Measurements from ENCODE around the gene MASP1.

MASP1 gene

GRCh38 chr3:187281191-187281714 is 10.3 kb downstream of the MASP1 start:
- TF ChIP-seq CEBPB (IDR thresholded peaks at IDR 0.05): no peak
- TF ChIP-seq EP300 (IDR thresholded peaks at IDR 0.05; ENCODE audit: borderline replicate concordance): no peak
- no peak for TF ChIP-seq TAF1 (IDR thresholded peaks at IDR 0.05; ENCODE audit: low read depth)
- no peak for TF ChIP-seq USF1 (IDR thresholded peaks at IDR 0.05)

- no peak for TF ChIP-seq FOXM1 (IDR thresholded peaks at IDR 0.05; ENCODE audit: borderline replicate concordance, low read depth)
- TF ChIP-seq REST (IDR thresholded peaks at IDR 0.05; ENCODE audit: low read depth): no peak
- no peak for TF ChIP-seq CEBPB (IDR thresholded peaks at IDR 0.05)
- TF ChIP-seq MAX (IDR thresholded peaks at IDR 0.05): no peak
- TF ChIP-seq TEAD4 (IDR thresholded peaks at IDR 0.05): no peak
- no peak for TF ChIP-seq TAF1 (IDR thresholded peaks at IDR 0.05; ENCODE audit: low read depth)
- no peak for TF ChIP-seq ZBTB7A (IDR thresholded peaks at IDR 0.05; ENCODE audit: low read depth)
- no peak for TF ChIP-seq EGR1 (IDR thresholded peaks at IDR 0.05)
- no peak for TF ChIP-seq USF1 (IDR thresholded peaks at IDR 0.05)
- no peak for TF ChIP-seq YY1 (IDR thresholded peaks at IDR 0.05; ENCODE audit: low read depth)
- TF ChIP-seq TCF12 (IDR thresholded peaks at IDR 0.05; ENCODE audit: low read depth): no peak
- no peak for TF ChIP-seq CREB1 (IDR thresholded peaks at IDR 0.05; ENCODE audit: low read depth)
- no peak for TF ChIP-seq RAD21 (IDR thresholded peaks at IDR 0.05; ENCODE audit: low read depth)
- TF ChIP-seq EP300 (IDR thresholded peaks at IDR 0.05; ENCODE audit: borderline replicate concordance): no peak
- no peak for TF ChIP-seq NFIC (IDR thresholded peaks at IDR 0.05)
Observed at GRCh38 chr3:187280644-187281043, 10.9 kb downstream of the MASP1 start.

- TF ChIP-seq YY1 (IDR thresholded peaks at IDR 0.05; ENCODE audit: low read depth): no peak
- no peak for TF ChIP-seq TCF12 (IDR thresholded peaks at IDR 0.05; ENCODE audit: low read depth)
- no peak for TF ChIP-seq EP300 (IDR thresholded peaks at IDR 0.05; ENCODE audit: borderline replicate concordance)
- TF ChIP-seq ZBTB7A (IDR thresholded peaks at IDR 0.05; ENCODE audit: low read depth): no peak
- TF ChIP-seq EGR1 (IDR thresholded peaks at IDR 0.05): no peak
- no peak for TF ChIP-seq USF1 (IDR thresholded peaks at IDR 0.05)
- TF ChIP-seq REST (IDR thresholded peaks at IDR 0.05; ENCODE audit: low read depth): no peak
- no peak for TF ChIP-seq CREB1 (IDR thresholded peaks at IDR 0.05; ENCODE audit: low read depth)
- TF ChIP-seq TEAD4 (IDR thresholded peaks at IDR 0.05): no peak
- TF ChIP-seq MAX (IDR thresholded peaks at IDR 0.05): no peak
Observed at GRCh38 chr3:187277129-187277462, 14.4 kb downstream of the MASP1 start.

- TF ChIP-seq NFIC (IDR thresholded peaks at IDR 0.05) (no peak), USF1 (IDR thresholded peaks at IDR 0.05) (no peak), EP300 (IDR thresholded peaks at IDR 0.05; ENCODE audit: borderline replicate concordance) (no peak), RAD21 (IDR thresholded peaks at IDR 0.05; ENCODE audit: low read depth) (no peak), TAF1 (IDR thresholded peaks at IDR 0.05; ENCODE audit: low read depth) (no peak), YY1 (IDR thresholded peaks at IDR 0.05; ENCODE audit: low read depth) (no peak), REST (IDR thresholded peaks at IDR 0.05; ENCODE audit: low read depth) (no peak), FOXM1 (IDR thresholded peaks at IDR 0.05; ENCODE audit: borderline replicate concordance, low read depth) (no peak), CEBPB (IDR thresholded peaks at IDR 0.05) (no peak), MAX (IDR thresholded peaks at IDR 0.05) (no peak), ZBTB7A (IDR thresholded peaks at IDR 0.05; ENCODE audit: low read depth) (no peak), TEAD4 (IDR thresholded peaks at IDR 0.05) (no peak), EGR1 (IDR thresholded peaks at IDR 0.05) (no peak), CREB1 (IDR thresholded peaks at IDR 0.05; ENCODE audit: low read depth) (no peak), TCF12 (IDR thresholded peaks at IDR 0.05; ENCODE audit: low read depth) (no peak)
Observed at GRCh38 chr3:187276397-187277128, 15.0 kb downstream of the MASP1 start.
